ENCODE results near the gene BUD13.

The BUD13 gene

GRCh38 chr11:116716621-116717020, 56.2 kb downstream of the BUD13 start:
- no peak for DNase-seq (ENCODE audit: low read depth)

DNA sequence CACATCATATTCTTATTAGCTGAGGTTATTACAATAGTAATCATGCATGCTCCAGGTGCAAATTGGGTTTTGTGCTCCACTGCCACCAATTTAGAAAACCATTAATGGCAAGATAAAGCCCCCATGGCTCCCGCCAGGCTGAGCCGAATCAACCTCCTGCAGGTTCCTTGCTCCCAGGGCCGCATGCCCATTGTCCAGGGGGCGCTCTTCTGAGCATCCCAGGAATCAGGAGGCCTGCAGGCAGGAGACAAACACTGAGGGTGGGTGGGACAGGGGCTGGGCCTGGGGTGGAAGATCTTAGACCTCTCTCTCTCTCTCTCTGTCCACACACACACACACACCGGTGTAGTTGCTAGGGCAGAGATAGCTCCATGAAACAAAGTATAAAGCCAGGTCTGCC, 57.4 kb downstream of the BUD13 start:
- DNase-seq (ENCODE audit: low read depth), result no peak

DNA sequence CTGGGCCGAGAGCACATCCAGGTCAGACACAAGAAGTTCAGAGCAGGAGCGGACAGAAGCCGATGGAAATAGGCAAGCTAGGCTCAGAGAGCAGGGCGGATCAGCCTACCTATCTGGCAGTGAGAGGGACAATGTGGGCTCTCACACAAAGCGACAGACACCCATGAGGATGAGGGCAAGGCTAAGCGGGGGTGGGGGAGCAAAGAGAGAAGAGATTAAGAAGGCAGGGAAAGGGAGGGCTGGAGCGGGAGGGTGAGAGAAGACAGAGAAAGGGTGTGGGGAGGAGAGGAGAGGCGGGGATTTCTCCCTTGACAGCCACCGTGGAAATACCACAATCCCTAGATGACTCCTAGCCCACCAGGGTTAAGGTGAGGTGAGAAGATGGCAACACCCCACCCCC, 57.9 kb downstream of the BUD13 start:
- no peak for DNase-seq (ENCODE audit: low read depth)

- no peak for DNase-seq (ENCODE audit: low read depth)
These were observed 60.4 kb downstream of the BUD13 start for GRCh38 chr11:116712428-116712827.

DNA sequence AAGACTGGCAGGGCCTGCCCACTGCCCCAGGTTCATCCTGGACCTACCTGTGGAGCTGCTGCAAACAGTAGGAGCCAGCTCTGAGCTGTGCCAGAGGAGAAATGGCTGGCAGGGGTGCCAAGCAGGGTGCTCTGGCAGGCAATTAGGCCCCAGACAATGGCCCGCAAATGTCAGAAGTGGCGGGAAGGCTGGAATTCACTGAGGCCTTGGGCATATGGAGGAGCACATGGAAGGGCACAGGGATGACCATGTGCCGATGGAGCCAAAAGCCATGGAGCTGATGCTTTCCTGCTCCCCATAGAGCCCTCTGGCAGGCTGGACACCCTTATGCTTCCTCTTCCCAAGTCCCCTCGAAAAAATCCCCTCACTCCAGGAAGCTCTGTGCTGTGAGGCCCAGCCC, 62.0 kb downstream of the BUD13 start:
- DNase-seq (ENCODE audit: low read depth), result no peak

GRCh38 chr11:116710001-116710674, 62.6 kb downstream of the BUD13 start:
- DNase-seq (ENCODE audit: low read depth), result no peak

DNA sequence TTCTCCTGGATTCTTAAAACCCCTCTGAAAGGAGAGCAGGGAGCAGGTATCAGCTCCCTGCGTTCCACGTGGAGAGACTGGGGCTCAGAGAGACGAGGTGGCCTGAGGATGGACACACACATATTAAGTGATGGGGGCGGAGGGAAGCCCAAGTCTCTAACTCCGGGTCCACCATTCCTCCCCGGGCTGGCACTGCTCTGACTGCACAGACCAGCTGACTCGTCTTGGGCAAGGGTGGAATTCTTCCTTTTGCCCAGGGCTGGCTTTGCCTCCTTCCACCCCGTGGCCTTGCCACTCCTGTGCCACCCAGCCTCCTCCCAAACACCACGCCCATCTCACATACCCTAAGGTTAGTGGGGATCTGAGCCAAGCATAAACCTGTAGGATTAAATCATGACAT, 65.0 kb downstream of the BUD13 start:
- DNase-seq (ENCODE audit: low read depth), result no peak

DNA sequence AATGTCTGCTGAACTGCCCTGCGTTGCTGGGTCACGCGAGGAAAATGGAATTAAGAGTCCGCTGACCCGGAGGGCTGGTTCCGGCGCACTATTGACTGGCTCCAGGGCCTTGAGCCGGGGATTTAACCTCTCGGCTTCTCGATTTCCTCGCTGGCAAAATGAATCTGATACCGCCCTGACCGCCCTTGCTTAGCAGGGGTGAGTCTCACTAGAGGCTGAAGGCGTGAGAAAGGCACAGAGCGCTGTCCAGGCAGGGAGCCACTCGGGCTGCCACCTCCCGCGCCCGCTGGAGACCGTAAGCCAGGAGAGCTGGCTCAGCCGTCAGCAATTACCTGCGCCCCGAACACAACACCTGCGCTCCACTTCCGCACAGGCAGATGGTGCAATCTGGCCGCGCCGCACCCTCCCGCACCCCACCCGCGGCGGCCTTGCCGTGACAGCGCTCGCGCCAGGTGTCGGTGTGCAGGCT, 65.6 kb downstream of the BUD13 start:
- DNase-seq (ENCODE audit: low read depth), result no peak

GRCh38 chr11:116703421-116703820, 69.4 kb downstream of the BUD13 start:
- no peak for DNase-seq (ENCODE audit: low read depth)

- no peak for DNase-seq (ENCODE audit: low read depth)
These were observed 69.9 kb downstream of the BUD13 start for GRCh38 chr11:116702772-116703385.

DNA sequence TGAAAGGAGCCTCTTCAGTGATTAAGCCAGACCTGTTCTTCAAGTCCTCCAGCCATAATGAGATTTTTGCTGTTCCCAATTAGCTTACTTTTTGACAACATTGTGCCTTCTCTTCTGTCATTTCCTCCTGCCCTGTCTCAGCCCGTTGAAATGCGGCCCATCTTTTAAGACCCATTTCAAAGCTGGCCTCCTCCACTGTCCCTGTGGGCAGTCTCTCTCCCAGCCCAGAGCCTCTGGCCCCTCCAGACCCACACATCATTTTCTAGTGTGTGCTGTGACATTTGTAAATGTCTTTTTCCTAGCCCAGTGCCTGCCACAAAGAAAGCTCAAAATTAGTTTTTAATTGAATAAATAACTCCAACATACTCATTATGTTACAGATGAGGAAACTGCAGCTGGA, 70.9 kb downstream of the BUD13 start:
- no peak for DNase-seq (ENCODE audit: low read depth)

DNA sequence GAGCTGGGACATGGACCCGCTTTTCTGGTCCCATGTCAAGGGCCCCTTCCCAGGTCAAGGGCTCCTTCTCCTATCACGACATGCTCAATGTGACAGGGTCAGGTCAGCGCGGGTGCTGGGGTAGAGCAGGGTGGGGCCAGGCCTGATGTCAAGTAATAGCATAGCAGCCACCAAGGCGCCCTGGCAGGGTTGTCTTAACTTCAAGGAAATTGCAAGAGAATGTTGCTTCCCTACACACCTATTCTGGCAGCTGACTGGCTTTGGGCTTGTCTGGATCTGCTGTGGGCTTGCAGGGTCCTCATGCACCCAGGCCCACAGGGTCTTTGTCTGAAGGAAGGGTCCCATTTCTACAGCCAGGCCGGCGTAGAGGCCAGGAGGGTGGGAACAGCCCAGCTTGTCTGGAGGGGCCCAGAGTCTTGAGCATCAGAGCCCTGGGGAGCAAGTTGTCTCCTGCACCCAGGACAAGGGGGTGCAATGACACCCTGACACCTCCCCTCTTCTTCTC, 71.4 kb downstream of the BUD13 start:
- no peak for DNase-seq (ENCODE audit: low read depth)

DNA sequence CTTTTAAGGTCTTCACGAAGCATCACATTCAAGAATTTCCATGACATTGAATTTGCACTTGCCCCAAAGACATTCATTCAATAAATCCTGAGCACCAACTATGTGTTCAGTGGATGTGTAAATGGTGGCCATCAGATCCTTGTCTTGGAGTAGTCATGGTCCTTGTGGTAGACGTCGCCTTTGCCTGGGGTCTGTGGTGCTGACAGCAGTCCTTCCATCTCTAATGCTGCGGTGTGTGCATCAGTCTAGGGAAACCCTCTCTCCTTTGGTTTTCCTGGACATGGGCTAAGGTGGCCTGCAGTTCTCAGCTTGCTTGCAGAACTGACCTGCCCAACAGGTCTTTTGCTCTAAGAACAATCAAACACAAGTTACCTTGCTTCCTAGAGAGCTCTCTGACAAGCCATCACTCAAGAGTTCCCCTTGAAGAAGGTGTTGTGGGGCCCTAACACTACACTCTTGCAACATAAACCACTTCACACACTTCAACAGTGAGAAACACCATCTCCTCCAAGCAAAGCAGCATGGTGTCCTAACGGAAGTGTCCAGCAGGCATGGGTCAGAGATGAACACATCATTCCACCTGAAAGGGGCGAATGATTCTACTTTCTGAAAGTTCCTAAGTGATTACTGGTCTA, 72.1 kb downstream of the BUD13 start:
- no peak for DNase-seq (ENCODE audit: low read depth)

All from activated T-cell treated with anti-CD3 and anti-CD28 coated beads for 24 hours (primary cell).